Glomerular visceral epithelial cell (primary cell): ENCODE data around the gene VWA3B.
A peak's percentile ranks its signal among the peaks of the same experiment; 100 is the strongest.

Experiments used
- DNase-seq: peaks from one replicate; pipeline ENCODE4 v3.0.0-alpha.2; 2016; ENCODE audit errors: extremely low spot score

The VWA3B gene

DNA sequence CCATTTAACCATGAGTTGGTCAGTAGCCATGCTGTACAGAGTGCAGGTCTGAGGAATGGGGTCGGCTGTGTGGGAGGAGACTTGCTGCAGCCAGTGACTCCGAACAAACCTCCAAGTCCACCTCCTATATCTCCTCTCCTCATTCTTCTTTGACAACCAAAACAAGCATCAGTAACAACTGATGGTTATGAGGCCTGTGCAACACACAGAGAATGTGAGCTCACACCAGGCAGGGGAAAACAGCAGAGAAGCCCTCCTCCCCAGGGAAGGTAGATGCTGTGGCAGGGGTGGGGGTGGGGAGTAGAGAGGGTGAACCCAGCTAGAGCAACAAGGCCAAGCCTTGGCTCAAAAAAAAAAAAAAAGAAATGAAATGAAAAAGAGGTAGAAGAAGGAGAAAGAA, 247.0 kb downstream of the VWA3B start:
- DNase-seq, result no peak

- peak; percentile 74 for DNase-seq
These were observed 247.6 kb downstream of the VWA3B start for GRCh38 chr2:98334439-98335078.

DNA sequence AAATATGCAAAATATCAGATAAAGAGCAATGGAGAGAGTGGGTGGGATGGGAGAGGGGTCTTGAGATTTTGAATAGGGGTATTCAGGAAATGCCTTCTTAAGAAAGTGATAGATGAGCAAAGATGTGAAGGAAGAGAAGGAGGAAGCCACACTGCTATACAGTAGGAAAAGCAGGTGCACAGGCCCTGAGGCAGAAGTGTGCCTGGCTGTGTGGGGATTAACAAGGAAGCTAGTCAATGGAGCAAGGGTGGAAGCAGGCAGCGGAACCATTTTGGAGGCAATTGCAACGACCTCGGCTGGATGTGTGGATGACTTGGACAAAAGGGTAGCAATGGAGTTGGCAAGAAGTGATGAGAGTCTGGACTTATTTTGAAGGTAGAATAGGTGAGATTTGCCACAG, 248.3 kb downstream of the VWA3B start:
- DNase-seq, result no peak

DNA sequence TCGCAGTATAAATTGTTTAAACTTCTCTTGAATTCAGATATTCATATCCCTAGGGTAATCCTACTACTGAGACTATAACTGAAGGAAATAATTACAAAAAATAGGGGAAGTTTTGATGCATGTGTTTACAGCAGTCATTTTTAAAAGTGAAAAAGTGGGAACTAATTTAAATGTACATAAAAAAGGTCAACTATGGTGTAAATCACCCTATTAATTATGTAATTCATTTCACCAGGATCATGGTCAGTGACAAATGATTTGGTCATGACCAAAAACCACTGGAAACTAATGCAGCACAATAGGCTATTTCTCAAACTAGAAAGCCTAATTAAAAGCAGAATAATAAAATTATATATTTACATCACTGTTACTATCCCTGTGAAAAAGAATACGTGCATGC, 254.3 kb downstream of the VWA3B start:
- no peak for DNase-seq

DNA sequence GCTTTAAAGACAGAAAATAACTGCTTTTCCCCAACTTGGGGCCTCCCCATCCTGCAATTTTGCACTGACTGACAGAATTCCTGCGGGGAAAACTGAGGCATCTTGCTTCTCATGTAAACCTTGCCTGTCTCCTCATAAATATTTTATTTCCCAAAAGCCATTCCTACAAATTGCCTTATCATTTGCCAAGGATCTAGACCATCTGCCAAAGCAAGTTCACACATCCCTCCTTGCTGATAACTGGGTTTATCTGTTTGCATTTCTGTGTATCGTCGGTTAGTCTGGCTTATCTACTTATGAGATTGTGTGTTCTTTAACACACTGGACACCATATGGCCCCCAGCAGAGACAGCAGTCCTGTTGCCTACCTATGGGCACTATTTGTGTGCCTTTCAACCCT, 256.3 kb downstream of the VWA3B start:
- no peak for DNase-seq

DNA sequence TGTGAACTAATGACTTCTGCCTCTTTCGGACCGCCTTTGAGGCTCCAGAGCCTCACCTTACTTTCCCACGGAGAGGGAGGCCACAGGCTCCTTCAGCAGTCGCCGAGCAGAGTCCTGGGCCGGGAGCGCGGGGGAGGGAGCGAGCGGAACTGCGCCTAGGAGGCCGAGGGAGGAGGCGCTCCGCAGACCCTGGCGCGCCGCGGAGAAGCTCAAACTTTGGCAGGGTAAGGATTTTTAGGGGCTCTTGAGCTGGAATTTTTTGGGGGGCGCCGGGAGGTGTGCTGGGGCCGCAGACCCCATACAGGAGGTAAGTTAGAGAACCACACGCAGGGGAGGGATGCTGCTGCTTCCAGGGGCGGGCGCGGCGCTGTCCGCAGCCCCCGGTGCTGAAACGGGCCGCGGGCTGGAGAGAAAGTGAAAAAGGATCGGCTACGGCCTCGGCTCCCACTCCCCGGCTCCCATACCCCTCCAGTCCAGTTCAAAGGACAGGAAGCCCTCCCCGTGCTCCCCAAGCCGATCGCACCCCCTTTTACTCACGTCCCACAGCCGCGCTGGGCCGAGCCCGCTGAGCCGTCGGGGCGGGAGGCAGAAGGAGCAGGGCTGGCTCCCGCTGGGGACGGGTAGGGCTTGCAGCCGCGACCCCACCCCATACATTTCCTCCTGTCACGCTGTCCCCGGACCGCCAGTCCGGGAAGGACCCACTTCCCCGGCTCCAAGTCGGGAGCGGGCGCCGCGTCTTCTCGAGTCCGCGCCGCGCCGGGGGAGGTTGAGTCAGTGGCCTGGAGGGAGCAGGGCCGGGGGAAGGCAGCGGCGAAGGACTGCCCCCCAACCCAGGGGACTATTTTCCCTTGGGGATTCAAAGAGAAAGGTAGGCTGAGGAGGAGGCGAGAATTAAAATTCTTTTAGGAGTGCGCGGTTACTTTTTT, 259.6 kb downstream of the VWA3B start, which contains the start of gene CNGA3:
TSS of gene CNGA3 (plus strand) at position 146 of the 926 bp plus-strand sequence. CDS start 23,520 bp downstream, outside the sequence.
- DNase-seq, result no peak

- DNase-seq, result no peak
These were observed 260.5 kb downstream of the VWA3B start for GRCh38 chr2:98347298-98348065.

DNA sequence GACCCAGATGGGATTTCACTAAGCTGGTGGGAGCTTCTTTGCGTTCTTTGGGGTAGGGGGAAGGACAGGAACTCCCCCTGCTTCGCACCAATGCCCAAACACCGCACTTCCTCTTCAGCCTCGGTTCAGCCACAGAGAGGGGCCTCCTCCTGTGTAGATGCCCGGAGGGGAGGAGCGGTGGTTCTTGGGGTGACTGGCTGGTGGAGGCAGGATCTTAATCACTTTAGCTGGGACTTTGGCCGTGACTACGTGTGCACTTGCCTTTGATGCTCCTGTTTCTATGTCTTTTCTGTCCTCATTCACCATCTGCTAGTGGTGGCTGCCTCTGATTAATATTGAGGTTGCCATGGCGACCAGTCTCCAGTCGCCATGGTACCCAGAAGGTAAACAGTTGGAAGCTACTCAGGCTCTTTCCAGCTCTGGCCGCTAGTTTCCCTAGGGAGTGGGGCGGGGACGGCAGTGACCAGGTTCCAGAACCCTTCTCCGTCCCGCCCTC, 261.1 kb downstream of the VWA3B start:
- no peak for DNase-seq

DNA sequence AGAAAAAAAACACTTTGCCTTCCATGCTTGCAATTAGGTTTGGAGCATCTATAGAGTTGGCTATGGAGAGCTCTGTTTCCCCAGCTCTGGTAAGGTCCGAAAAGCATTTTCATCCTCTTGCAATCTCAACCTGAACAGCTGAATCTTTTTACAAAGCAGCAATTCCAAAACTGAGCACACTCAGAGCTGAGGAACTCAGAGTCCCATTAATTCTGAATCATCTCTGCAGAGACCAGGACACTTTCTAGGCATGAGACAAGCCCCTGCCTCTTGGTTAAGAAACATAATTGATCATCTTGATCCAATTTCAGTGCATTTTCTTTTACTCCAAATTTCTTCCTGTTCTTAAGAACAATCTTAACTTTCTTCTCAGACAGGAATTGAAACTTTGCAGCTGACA, 263.4 kb downstream of the VWA3B start:
- DNase-seq, result no peak

- no peak for DNase-seq
These were observed 268.9 kb downstream of the VWA3B start for GRCh38 chr2:98355881-98356280.

GRCh38 chr2:98356729-98357128, 269.8 kb downstream of the VWA3B start:
- no peak for DNase-seq

- no peak for DNase-seq
These were observed 270.9 kb downstream of the VWA3B start for GRCh38 chr2:98357849-98358248.

GRCh38 chr2:98359986-98360385, 273.0 kb downstream of the VWA3B start:
- no peak for DNase-seq
